GM21619 (cell line): ENCODE data around the gene LTA.
"Not testable (repeated sequence)": the region's sequence is repeated elsewhere in the genome, so short reads cannot be mapped to it uniquely, and the experiment has no call there.

Source experiments
- ATAC-seq: cut with Tn5 transposase; IDR thresholded peaks from one replicate; pipeline ENCODE4 v1.9.1; 2021; ENCODE audit not compliant: unreplicated experiment

Gene LTA

GRCh38 chr6:31541658-31542521 lies 30.2 kb upstream of the LTA start, which contains the start of gene DDX39B:
DDX39B (minus strand) TSS chr6:31542003; CDS start chr6:31540532, 1,471 bp downstream.
- ATAC-seq: peak; percentile 62

GRCh38 chr6:31543639-31544038 lies 28.4 kb upstream of the LTA start:
- ATAC-seq: no peak

GRCh38 chr6:31544676-31545075 lies 27.4 kb upstream of the LTA start:
- ATAC-seq: no peak

GRCh38 chr6:31545291-31545690 lies 26.8 kb upstream of the LTA start:
- ATAC-seq: no peak

GRCh38 chr6:31546339-31546957 lies 25.6 kb upstream of the LTA start, which contains the start of gene ATP6V1G2:
ATP6V1G2 (minus strand) TSS chr6:31546608; CDS start chr6:31546559, 49 bp downstream.
- ATAC-seq: peak; percentile 45

- ATAC-seq: peak; percentile 60
These were observed 24.9 kb upstream of the LTA start, which contains the start of gene NFKBIL1 for GRCh38 chr6:31546958-31547726. NFKBIL1 (plus strand) TSS chr6:31547608; CDS start chr6:31547695, 87 bp downstream.

- no peak for ATAC-seq
These were observed 24.2 kb upstream of the LTA start for GRCh38 chr6:31547727-31548543.

GRCh38 chr6:31548544-31548873 lies 23.6 kb upstream of the LTA start:
- ATAC-seq: no peak

GRCh38 chr6:31551371-31551770 lies 20.7 kb upstream of the LTA start:
- ATAC-seq: not testable (repeated sequence)

GRCh38 chr6:31556307-31556706 lies 15.8 kb upstream of the LTA start:
- ATAC-seq: no peak

GRCh38 chr6:31557443-31558317 lies 14.4 kb upstream of the LTA start:
- ATAC-seq: no peak

- ATAC-seq: no peak
These were observed 13.8 kb upstream of the LTA start for GRCh38 chr6:31558318-31558625.

- ATAC-seq: no peak
These were observed 13.2 kb upstream of the LTA start for GRCh38 chr6:31558631-31559500.

GRCh38 chr6:31559606-31559957 lies 12.5 kb upstream of the LTA start:
- no peak for ATAC-seq

GRCh38 chr6:31559958-31560696 lies 12.0 kb upstream of the LTA start:
- ATAC-seq: peak; percentile 68

GRCh38 chr6:31560697-31561058 lies 11.4 kb upstream of the LTA start:
- ATAC-seq: no peak

GRCh38 chr6:31567531-31568370 lies 4.3 kb upstream of the LTA start:
- ATAC-seq: no peak
